ENCODE data around the gene CPLX3.
A peak's percentile ranks its signal among the peaks of the same experiment; 100 is the strongest.

Gene CPLX3

DNA sequence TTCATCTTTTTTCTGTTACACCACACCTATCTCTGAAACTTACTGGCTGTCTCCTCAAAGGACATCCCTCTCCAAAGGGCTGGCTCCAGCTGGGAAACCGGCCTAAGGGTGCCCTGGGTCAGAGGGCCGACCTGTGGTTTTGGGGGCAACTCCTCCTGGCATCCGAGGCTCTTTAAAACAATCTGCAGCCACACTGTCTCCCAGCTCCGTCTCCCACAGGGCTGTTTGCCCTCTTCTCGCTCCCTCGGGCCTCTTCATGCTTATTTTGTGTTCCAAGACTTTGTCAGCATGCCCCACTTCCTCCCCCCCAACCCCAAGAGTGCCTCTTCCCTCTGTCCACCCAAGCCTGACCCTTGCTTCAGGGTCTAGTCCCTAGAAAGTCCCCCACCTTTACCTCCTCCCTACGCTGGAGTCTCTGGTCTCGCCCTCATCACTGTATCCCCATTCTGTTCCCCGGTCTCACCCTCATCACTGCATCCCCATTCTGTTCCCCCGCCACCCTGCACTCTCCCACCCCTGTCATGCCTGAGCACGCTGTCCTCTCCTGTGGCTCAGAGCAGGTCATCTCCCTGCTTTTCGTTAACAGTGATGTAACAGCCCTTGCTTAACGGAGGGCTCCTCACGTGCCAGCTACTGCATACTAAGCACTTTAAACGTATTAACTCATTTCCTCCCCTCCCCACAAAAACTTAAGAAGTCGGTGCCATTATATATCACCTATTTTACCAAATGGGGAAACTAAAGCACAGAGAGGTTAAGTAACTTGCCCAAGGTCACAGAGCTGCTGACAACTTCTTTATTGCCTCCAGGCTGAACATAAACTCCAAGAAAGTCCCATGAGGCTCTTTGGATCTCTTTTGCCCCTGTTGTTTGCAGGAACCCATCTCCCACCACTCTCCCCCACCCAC lies 45.6 kb upstream of the CPLX3 start:
- ChIA-PET CTCF (interaction anchor here (1.0 to 35.2 kb wide), 9 partner anchors 6 to 165 kb away, joined by 3 to 1226 read pairs (median 11); partner anchors contain the start of genes CLK3, CSK and FAM219B), POLR2A (interaction anchor here (0.6 to 1.2 kb wide), 2 partner anchors 7 to 127 kb away, joined by 3 to 10 read pairs; no protein-coding TSS in a partner anchor)
- no peak for TF ChIP-seq CTCF (IDR thresholded peaks at IDR 0.05; ENCODE audit: control extremely low read depth, extremely low read depth, low read depth, missing control alignments)
- DNase-seq (ENCODE audit: extremely low spot score) = no peak

- POLR2A ChIA-PET = interaction anchor here (0.6 kb wide), 1 partner anchor 126 kb away, joined by 10 read pairs; no protein-coding TSS in a partner anchor
- peak; percentile 66 for TF ChIP-seq CTCF (IDR thresholded peaks at IDR 0.05; ENCODE audit: control extremely low read depth, extremely low read depth, low read depth, missing control alignments)
- peak; percentile 87 for DNase-seq (ENCODE audit: extremely low spot score)
- CTCF ChIA-PET = interaction anchor here (1.0 to 35.2 kb wide), 8 partner anchors 7 to 154 kb away, joined by 3 to 1226 read pairs (median 8); partner anchors contain the start of genes CLK3, CSK and FAM219B
Measured at GRCh38 chr15:74781431-74782258, 44.8 kb upstream of the CPLX3 start, which contains the start of gene CSK. TSS of gene CSK (plus strand) at chr15:74782080. CDS start at chr15:74798298, 16,218 bp downstream.

- POLR2A ChIA-PET = no interaction called here
- CTCF ChIA-PET = interaction anchor here (1.3 to 35.2 kb wide), 6 partner anchors 8 to 155 kb away, joined by 4 to 1226 read pairs (median 352); partner anchors contain the start of genes CLK3 and CSK
- DNase-seq (ENCODE audit: extremely low spot score) = no peak
Measured at GRCh38 chr15:74782259-74783071, 44.0 kb upstream of the CPLX3 start.

DNA sequence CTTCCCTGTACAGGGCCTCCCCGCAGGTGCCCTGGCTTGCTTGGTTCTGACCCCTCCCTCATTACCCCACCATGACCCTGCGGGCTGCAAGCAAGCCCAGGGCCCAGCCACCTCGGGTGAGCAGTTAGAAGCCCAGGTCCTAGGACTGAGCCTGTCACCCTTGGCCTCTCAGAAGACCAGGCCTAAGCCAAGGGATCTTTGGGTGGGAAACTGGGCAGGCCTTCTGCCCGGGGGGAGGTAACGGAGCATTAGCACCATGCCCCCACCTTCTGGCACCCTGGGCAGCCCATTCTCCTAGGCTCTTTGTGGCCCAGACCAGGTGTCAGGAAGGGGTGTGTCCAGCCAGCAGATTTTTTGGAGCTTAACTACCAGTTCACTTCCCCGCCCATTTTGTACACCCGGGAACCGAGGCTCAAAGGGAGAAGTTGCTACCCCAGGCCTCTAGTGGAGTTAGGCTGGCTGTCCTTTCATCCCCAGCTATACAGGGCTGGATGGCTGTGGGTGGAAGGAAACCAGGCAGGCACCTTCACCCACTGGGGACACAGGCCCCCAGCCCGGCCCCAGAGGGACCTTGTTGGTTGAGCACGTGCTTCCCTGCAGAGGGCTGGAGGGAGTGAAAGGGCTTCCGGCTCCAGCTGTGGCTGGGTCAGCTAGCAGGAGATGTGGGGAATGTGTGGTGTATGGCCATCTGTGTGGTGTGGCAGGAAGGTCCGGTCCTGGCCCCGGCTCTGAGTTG lies 43.2 kb upstream of the CPLX3 start:
- CTCF ChIA-PET = interaction anchor here (1.1 to 35.2 kb wide), 6 partner anchors 8 to 421 kb away, joined by 3 to 1226 read pairs (median 352); partner anchors contain the start of genes CLK3 and CSK
- DNase-seq (ENCODE audit: extremely low spot score) = no peak
- no peak for TF ChIP-seq CTCF (IDR thresholded peaks at IDR 0.05; ENCODE audit: control extremely low read depth, extremely low read depth, low read depth, missing control alignments)
- POLR2A ChIA-PET = interaction anchor here (0.7 kb wide), 1 partner anchor 10 kb away, joined by 3 read pairs; no protein-coding TSS in a partner anchor

More at GRCh38 chr15:74782259-74783071, 44.0 kb upstream of the CPLX3 start:
- no peak for TF ChIP-seq CTCF (IDR thresholded peaks at IDR 0.05; ENCODE audit: control extremely low read depth, extremely low read depth, low read depth, missing control alignments)

DNA sequence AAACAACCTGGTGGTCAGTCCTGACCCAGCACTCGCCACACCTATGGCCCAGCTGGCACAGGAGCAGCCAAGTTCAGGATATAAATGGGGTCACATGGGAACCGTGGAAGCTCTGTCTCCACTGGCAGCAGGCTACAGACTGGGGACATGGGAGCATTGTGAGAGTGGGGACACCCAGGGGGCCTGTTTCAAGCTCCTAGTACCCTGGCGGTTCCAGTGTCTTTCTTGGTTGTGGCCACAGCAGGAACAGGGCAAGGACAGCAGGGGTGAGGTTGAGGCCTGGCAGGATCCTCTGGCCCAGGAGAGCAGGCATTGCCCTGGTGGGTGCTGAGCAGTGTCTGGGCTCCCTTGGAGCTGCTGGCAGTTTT lies 42.6 kb upstream of the CPLX3 start:
- no peak for DNase-seq (ENCODE audit: extremely low spot score)
- TF ChIP-seq CTCF (IDR thresholded peaks at IDR 0.05; ENCODE audit: control extremely low read depth, extremely low read depth, low read depth, missing control alignments) = no peak
- ChIA-PET POLR2A (interaction anchor here (0.7 kb wide), 2 partner anchors 11 to 147 kb away, joined by 3 read pairs; no protein-coding TSS in a partner anchor), CTCF (interaction anchor here (1.1 to 35.2 kb wide), 7 partner anchors 9 to 421 kb away, joined by 3 to 1226 read pairs (median 13); partner anchors contain the start of genes CLK3 and CSK)
